NB4 (cell line): ENCODE results near the gene EIPR1.

ENCODE experiments used
- DNase-seq: peaks from one replicate; pipeline ENCODE4 v3.0.0; 2010; ENCODE audit warnings: low read depth
- H3K4me3 ChIP-seq: one replicate; pipeline ENCODE4 v1.5.1; 2011; ENCODE audit warnings: mild to moderate bottlenecking, low read depth, low read length, moderate library complexity
- CTCF ChIP-seq: IDR thresholded peaks from one replicate; pipeline ENCODE4 v1.5.1; 2012; ENCODE audit warnings: low read depth, low read length
- MAX ChIP-seq: IDR thresholded peaks from 2 replicates; pipeline ENCODE4 v1.6.1; 2011; ENCODE audit warnings: low read depth, low read length
- MYC ChIP-seq: IDR thresholded peaks from 2 replicates; pipeline ENCODE4 v1.6.1; 2011; ENCODE audit warnings: low read depth, low read length
- POLR2A ChIP-seq: IDR thresholded peaks from 2 replicates; pipeline ENCODE4 v1.6.1; 2011; ENCODE audit warnings: mild to moderate bottlenecking; ENCODE audit not compliant: insufficient read length; ENCODE audit errors: extremely low read depth

The EIPR1 gene

GRCh38 chr2:3204031-3204821, 173.4 kb downstream of the EIPR1 start:
- H3K4me3 ChIP-seq = no peak overlapping the region
- DNase-seq = no peak
- TF ChIP-seq MYC (no peak), MAX (no peak), POLR2A (no peak), CTCF (no peak)

DNA sequence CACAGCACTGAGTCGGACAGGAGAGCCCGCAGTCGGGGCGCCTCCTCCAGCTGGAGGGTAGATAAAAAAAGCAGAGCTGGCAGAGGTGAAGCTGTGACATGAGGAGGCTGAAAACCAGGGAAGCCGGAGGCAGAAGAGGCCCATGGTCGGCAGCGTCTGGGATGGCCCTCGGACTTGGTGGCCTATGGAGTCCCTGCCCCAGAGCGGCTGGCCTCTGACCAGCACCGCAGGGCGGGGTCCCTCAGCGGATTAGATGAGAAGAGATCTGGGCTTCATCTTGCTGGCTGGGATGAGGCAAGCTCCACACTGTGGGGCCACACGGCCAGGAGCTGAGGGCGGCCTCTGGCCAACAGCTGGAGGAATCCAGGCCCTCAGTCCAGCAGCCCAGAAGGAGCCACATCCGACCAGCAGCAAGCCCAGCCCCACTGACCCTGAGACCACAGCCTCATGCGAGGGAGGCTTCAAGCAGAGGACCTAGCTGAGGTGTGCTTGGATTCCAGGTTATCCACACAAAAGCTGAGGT, 174.1 kb downstream of the EIPR1 start:
- TF ChIP-seq MYC = no peak
- TF ChIP-seq POLR2A = no peak
- no peak for TF ChIP-seq CTCF
- no peak for TF ChIP-seq MAX
- no peak overlapping the region for H3K4me3 ChIP-seq
- DNase-seq = no peak

GRCh38 chr2:3202926-3203325, 174.7 kb downstream of the EIPR1 start:
- DNase-seq = no peak
- no peak overlapping the region for H3K4me3 ChIP-seq
- TF ChIP-seq CTCF (no peak), POLR2A (no peak), MAX (no peak), MYC (no peak)

DNA sequence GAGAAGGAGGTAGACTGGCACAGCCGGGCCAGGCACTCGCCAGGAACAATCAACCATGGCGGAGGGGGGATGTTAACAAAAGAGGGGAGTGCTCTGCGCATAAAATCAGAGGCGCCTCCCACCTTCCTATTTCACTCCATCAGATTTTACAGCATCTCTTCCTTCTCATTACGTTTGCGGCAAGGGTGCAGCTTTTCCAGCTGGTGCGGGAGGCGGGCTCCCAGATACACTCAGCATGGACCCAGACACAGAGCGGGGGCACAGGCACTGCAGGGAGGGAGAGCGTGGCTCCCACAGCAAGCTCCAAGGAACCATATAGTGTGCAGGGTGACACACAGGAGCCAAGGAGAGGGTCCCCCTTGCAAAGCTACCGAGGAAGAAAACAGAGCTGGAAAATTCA, 176.3 kb downstream of the EIPR1 start:
- DNase-seq = no peak
- no peak overlapping the region for H3K4me3 ChIP-seq
- TF ChIP-seq MYC (no peak), CTCF (no peak), MAX (no peak), POLR2A (no peak)

GRCh38 chr2:3200420-3200939, 177.1 kb downstream of the EIPR1 start:
- no peak overlapping the region for H3K4me3 ChIP-seq
- no peak for TF ChIP-seq MYC
- no peak for TF ChIP-seq POLR2A
- TF ChIP-seq MAX = no peak
- TF ChIP-seq CTCF = no peak
- DNase-seq = no peak
